Activated naive CD4-positive, alpha-beta T cell treated with anti-CD3 and anti-CD28 coated beads, Interleukin-2, amount 50 U/mL, for 16 hours (primary cell): ENCODE results near the gene NPRL2.

ENCODE experiments used
- DNase-seq: peaks from one replicate; pipeline ENCODE4 v3.0.0-alpha.2; 2020

NPRL2 gene

DNA sequence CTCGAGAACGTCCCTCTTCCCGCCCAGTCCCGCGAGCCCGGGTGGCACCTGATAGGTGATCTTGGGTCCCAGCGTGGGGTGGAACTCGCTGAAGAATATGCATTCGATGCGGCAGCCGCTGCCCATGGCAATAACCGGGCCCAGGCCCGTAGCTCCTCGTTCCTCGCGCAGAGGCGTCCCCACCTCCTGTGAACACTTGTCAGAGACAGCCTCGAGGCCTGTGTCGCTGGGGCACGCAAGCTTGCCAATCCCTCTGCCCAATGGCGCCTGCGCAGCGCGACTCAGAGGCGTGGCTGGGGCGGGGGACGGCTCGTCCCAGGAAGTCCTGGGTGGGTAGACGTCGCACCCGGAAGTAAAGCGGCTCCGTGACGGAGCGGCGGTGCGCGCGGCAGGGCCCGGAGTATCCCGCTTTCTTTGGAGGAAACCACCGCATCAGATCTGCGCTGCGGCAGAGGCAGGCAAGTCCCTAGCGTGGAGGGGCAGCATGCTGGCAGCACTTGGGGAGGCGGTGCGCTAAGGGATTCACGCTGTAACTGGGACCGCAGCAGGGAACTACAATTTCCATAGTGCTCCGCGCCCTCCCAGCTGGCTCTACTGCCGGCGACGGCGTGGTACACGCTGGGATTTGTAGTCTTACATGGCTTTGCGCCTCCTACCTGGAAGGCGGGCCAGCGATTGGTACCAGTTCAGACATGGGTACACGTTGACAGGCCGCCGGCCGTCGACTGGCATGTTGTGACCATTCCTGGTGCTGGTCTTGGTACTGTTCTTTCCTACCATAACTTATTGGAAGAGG is at the start of gene NPRL2, which contains the start of gene CYB561D2:
TSS of gene NPRL2 (minus strand) at position 249 of the 796 bp plus-strand sequence. CDS start at position 126, 123 bp downstream.
TSS of gene CYB561D2 (plus strand) at position 336 of the 796 bp plus-strand sequence. CDS start 572 bp downstream, outside the sequence.
- peak; percentile 100 for DNase-seq

DNA sequence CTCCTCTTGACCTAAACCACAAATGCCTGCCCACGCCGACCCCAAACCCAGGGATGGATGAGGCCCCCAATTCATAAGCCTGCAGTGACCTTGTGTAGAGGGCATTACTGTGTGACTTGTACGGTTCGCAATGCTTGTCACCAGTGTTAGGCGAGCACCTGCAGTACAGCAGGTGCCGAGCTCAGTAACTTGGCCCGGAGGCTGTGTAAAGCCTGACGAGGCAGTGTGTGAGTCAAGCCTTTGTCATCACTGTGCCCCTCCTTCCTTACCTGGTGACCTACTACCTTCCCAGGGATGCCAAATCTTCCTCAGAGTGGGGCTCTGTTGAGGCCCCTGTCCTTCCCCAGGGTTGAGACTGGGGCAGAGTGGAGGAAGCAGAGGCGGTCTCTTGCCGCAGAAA is 45.9 kb upstream of the NPRL2 start:
- DNase-seq: no peak

DNA sequence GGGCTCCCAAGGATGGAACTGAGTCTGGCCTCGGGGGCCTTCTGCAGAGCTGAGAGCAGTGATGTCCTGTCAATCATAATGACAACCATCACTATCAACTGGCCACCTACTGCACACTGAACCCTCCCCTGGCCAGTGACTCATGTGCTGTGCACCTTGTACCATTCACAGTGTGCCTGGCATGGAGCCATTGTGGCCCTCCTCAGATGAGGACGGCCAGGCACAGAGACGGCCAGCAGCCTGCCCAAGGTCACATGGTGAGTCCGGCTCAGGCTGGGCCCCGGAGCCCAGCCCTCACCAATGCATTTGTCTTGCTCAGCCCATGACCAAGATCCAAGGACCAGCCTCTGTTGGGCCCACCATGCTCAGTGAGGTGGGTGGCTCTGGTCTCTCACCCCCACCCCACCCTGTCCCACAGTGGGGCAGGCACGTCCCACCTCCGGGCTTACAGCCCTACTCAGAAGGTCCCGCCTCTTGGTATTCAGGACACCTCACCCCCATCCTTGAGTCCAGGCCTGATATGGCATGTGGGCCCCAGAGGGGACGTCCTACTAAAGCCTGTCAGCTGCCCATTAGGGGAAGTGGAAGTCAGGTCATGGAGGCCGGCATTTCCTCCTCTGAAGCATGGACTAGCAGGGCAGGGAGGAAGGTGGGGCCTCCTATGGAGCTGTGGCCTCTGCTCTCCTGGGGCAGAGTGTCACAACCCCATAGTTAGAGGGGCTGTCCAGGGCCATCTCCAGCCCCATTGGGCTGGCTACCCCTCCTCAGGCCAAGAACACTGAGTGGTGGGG is 44.7 kb upstream of the NPRL2 start:
- DNase-seq: no peak

DNA sequence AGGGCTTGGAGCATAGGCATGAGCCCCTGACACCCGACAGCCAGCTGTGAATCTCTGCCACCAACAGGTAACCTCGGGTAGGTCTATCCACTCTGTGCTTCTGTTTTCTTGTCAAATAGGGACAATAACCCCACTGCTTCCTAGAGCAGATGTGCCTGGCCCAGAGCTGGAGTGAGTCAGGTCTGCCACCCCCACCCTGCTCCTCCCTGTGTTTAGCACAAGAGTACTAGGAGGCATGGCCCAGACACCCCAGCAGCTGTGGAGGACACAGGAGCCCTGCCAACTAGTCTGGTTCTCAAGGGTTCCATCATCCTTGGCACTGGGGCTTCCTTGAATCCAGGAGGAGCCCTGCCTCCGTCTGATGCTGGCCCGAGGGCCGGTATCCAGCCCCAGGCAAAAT is 42.5 kb upstream of the NPRL2 start:
- DNase-seq: no peak

DNA sequence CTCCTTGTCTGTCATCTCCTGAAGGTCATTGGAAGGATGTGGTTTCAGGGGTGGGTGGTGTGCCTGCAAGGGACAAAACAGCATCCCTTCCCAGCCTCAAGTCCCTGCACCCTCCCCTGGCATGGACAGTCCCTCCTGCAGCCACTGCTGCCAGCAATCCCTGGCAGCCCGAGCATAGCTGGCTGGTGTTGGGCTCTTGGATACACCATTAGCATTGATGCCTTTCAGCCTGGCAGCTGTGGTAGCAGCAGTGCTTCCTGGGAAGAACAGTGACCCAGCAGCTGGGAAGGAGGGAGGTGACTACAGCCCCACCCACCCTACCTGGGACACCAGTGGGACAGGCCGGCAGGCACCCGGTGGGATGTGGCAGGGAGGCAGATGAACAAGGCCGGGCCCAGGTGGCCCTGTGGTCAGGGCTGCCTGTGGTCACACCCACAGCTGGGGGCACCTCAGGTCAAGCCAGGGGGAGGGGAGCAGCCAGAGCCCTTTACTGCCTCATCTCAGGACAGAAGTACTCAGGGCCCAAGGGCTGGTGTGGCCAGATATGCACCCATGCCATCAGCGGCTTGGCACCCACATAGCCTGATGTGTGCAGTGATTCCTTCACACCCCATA is 41.6 kb upstream of the NPRL2 start:
- DNase-seq: no peak

DNA sequence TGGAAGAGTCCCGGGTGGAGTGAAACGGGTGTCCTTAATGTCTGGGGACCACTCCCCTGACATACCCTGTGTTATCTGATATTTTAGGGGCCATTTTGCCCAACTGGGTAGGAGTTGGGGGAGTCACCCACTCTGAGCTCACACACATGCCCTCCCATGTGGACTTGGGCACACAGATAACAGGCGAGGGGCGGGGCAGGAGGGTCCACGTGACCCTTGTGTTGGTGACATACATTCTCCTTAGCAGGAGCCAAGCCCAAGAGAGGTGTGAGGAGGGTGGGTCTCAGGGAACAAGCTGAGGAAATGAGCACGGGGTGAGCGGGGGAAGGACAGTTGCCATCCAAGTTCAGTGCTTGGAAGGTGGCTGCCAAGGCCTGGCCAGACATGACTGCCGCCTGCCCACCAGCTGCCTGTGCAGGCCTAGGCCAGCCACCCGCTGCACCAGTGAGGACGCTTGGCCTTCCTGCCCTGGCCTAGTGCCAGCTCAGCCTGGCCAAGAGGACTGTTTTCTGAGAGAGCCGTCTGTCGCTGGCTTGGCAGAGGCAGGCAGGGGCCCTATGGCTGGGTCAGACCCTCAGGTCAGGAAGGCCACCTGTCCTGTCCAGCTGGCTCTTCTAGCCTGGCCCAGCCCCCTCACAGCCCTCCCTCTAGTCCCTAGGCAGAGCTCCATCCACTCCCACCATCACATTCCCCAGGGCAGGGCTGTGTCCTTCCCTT is 40.1 kb upstream of the NPRL2 start:
- DNase-seq: no peak

DNA sequence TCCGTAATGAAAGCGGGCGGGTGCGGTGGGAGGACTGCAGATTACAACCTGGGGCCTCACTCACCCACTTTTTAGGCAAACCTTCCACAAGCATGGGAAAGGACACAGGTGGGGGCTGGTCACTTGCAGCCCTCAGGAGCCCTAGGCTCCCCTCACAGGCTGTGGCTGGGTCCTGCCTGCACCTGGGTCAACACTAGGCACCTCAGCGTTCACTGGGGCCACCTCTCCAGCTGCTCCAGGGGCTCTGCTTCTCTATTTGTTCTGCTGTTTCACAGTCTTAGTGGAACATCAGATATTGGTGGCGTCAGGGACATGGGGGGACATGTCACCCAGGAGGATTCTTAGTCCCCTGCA is 38.8 kb upstream of the NPRL2 start:
- no peak for DNase-seq

DNA sequence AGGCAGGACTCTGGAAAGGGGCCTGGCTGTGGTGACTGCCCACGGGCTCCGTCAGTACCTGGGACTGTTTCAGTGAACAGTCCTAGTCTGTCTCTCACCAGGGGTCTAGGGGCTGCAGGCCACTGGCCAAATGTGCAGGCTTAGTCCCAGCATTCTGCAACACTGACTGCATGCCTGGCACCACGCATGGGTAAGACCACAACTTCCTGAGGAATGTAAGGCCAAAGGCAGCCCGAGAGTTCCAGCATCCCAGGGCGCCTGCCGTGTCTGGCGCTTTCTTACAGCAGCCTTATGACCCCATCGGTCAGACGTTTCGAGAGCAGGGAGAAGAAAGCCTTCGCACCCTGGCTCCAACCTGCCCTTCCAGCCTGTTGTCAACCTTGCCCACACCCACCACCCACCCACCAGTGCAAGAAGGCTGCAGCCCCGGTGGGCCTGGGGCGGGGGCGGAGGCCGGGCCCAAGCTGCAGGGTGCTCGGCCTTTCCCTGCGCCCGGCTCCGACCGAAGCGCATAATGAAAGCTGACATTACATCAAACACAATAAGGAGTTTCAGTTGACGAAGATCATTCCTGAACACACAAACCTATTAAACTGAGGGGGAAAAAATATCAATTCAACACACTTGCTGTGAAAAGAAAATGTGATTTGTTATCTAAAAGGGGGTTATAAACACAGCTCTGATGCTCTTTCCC is 38.3 kb upstream of the NPRL2 start:
- no peak for DNase-seq

DNA sequence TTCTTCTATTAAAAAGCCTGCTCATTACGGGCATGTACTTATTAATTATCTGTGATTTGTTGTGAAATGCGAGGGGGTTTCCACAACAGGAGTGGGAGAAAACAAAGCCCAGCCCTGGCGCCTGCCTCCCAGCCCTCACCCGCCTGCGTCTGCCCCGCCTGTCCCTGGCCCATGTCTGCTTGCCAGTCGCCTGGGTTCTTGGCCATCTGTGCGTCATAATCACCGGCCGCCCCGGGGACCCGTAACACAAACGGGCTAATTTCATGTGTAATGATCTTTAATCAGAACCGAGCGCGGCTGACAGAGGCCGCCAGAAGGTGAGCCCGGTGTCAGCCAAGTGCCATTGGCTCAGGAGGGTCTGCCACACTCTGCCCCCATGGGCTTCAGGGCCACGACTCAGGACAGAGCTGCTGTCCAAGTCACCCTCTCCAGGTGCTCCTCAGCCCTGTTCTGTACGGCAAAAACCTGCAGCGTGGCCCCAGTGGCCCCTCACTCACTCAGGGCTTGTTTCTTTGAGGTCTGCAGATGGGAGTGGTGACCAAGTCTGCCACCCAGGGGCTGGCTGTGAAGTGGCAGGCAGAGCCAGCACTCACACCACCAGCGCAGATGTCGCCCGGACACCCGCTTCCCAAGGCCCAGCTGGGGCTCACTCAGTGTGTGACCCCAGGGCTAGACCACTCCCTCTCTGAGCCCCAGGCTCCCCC is 37.6 kb upstream of the NPRL2 start:
- DNase-seq: no peak

DNA sequence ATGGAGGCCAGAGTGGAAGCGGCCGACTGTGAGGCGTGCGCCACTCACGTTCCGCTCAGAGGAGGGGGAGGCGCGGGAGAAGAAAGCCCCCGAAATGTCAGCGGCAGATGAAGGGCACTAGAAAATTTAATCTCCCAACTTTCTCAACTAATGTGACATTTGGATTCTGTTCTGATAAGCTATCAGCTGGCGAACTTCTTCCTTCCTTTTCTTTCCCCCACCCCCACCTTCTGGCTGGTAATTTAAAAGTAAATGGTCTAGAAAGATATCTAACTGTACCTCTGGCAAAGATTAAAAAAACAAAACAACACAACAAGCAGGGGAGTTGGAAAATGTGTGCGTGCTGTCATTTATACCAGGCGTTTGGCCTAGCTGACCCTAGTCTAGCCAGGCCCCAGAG is 35.2 kb upstream of the NPRL2 start:
- DNase-seq: no peak

DNA sequence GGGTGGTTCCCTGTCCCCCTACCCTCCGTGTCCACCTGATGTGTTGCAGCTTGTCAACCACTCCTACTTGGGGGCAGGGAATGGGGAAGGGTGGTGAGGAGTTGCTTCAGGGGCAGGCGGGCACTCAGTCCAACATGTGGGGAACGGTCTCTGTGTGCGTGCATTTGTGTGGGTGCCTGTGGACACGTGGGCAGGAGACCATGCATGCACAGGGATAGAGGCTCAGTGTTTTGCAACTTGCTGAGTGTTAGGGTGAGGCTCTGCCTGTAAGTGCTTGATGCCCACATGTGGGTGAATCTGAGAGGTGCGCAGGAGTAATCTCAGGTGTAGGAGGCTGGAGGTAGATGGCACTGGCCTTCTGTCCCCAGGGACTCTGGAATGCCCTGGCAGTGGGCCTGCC is 33.2 kb upstream of the NPRL2 start:
- no peak for DNase-seq

DNA sequence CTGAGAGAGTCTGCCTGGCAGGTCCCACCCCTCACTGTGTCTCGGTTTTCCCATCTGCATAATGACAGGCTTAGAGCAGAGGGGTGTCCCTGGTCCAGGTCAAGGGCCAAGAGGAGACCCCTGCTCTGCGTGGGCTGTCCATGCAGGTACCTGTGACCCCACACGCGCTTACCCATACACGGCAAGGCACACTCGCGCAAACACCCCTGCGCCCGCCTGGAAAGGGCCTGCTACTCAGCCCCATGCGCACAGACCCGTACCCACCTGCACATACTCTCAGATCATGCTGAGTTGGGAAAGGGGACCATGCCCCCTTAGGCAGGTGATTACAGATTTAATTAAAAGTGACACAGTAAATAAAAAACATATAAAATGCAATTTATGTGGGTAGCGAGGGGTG is 32.1 kb upstream of the NPRL2 start:
- no peak for DNase-seq

DNA sequence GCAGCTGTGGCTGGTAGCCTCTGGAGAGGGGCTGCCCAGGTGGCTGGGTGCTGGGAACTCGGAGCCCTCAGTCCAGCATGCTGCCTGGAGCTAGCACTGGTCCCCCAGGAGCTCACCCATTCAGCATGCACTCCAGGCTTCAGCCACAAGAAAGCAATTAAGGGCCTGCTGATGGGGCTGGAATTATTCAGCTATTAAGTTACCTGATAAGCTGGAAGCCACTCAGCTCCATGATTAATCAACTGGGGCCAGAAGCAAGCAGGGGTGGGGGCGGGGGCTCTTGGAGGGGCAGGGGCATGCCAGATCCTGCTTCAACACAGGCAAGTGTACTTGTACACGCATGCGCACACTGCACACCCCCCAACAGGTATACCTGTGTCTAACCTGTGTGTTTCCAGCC is 30.8 kb upstream of the NPRL2 start:
- DNase-seq: no peak

DNA sequence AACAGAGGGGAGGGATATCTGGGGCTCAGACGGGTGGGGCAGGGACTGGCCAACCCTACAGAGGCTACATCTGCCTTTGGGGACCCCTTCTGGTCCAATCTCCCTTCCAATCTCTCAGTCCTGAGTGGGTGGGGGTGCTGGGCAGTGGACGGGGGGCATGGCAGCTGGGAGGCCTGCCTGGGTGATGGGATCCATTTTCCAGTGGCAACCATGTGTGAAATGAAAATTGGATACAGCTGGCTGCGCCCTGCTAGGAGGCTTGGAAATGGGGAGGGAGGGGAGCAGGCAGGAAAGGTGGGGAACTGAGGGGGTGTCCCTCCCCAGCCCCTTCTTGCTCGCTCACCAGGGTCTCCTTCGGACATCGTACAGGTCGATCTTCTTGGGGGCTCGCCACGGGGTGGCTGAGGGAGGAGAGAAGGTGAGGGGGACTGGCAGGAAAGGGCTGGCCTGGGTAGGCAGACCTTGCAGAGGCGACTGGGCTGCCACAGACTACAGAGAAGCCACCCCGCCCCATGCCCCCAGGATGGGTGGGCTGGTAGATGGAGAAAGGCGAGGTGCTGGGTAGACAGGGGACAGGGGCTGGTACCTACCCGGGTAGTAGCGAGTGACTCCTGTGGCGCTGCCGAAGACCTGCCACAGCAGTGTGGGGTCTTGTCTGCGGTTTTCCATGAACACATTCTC is 30.0 kb upstream of the NPRL2 start:
- no peak for DNase-seq

DNA sequence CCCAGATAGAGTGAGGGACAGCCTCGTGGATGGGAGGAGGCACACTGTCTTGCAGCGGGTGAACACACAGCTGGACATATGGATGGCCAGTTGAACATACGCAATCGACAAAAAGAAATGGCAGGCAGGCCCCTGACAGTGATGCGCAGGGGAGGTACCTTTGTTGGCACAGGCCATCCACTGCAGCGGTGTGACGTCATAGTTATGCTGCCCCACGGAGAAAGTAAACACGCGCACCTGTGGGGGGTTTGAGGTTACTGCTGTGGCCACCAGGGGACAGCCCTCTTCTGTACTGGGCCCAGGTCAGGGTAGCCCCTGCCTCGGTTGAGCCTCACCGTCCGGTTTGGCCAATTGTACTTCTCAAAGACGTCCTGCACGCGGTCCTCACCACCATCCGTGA is 28.2 kb upstream of the NPRL2 start:
- no peak for DNase-seq

DNA sequence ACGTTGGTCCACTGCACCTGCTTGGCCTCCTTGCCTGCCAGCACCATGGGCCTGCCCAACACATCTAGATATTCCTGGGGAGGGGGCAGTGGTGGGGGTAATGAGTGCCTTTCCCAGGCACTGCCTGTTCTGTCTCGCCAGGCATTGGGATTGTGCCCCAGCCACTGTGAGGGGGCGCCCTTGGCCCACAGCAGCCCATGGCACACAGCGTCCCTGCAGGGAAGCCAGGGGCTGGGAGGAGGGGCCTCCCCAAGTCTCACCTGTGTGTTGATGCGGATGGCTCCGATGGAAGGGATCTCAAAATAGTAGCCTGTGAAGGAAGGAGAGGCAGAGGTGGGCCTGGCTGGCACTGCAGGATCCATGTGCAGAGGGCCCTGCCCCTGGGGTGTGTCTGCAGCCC is 27.4 kb upstream of the NPRL2 start:
- DNase-seq: no peak

DNA sequence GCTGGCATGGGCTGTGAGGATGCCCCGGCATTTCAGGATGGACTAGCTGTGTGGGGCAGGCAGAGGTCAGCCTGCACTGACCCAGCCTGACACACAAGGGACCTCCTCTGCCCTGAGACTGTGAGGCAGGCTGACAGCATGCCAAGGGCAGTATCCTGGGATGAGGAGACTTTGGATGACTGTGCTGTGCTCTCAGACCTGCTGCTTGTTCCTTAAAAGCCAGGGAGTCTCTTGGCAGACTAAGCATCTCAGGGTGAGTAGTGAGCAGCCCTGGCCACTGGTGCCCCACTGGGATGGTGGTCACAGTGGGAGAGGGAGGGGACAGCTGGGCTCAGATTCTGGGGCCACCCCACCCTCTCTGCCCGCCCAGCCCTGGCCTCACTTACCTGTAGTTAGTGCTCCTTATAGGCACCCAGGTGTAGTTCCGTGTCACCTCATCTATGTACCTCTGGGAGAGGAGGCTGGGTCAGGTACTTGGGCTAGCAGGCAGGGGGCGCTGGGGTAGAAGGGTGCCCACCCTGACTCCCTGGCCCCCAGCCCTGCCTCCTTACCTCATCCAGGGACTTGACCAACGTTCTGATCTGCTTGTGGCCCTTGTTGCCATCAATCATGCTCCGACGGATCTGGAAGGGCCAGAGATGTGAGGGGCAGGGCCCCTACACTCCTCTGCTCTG is 24.8 kb upstream of the NPRL2 start:
- DNase-seq: no peak

DNA sequence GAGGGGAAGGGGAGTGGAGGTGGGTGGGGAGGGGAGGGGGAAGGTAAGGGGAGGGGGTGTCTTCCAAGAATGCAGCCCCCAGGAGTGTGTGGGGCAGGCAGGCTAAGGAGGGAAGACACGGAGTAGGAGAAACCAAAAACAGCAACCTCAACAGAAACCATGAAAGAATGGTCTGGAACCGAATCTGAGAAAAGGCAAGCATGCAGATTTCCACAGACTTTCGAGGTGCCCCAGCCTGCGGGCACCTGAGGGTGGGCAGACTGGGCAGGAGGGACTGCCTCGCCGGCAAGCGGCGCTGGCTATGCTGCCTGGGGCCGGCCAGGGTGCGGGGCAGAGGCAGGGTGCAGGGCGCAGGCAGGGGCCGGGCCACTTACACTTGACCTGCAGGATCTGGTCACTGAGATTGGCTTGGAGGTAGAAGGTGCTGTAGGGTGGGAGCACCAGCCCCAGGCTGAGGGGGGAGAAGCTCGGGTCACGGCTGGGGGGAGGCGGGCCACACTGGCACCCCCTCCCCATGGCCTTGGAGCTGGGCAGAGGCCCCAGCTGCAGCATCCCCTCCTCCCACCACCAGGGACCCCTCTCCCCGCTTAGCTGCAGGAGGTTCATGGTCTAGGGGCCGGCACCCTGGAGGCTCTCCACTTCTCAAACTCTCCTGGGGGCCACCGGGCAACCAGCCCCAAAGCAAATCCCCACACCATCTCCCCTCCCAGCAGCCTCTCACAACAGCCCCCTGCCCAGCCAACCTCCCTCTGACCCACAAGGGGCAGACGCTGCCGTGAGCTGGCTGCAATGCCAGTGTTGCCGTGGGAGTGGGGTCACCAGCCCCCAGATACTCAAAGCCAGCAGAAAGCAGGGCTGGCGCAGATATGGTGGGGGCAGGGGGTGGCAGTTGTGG is 24.0 kb upstream of the NPRL2 start:
- no peak for DNase-seq
